Measurements from ENCODE around the gene MUSTN1. TPM values are rescaled to one million over a fixed set of nuclear protein-coding genes. Genes with fewer than 3 reads are reported as not detected.

MUSTN1 gene
- polyA plus RNA-seq, 3 donors = 0.29 to 13.7 TPM; not detected in 1

DNA sequence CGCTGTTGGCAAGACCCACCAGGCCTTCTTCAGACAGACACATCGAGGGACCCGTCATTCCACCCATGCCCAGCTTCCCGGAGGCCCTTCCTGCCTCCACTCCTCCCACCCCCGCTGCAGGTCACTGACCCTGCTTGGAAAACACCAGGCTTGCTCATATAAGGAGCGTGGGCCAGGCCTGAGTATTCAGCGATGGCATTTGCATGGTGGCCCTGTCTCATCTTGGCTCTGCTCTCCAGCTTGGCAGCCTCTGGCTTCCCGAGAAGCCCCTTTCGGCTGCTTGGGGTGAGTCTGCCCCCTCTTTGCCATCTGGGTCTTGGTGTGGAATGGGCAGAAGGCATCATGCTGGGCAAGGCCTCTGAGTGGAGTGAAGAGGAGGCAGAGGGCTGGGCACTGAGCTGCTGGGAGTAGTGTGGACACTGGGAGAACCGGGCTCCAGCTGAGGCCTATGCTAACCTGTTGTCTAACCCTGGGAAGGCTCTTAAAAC is 40.2 kb downstream of the MUSTN1 start, which contains the start of gene ITIH3:
Gene ITIH3, plus strand, starts transcription at position 185 of the 488 bp plus-strand sequence. Its CDS starts 8 bp downstream, at position 193.
- H3K36me3 ChIP-seq (replicated peaks in 1 of 2; ENCODE audit: control insufficient read depth in 1 of 2, insufficient read depth in 2 of 2, low read length in 2 of 2) = no peaks in the 10 kb centered on the region
- 89% methylated on average over 8 of the region's 10 CpGs for WGBS (ENCODE audit: insufficient coverage)
- no peak within 1 kb of the TSS for H3K4me2 ChIP-seq (replicated peaks; ENCODE audit: extremely low read depth, low read length, poor library complexity, severe bottlenecking)
- no peaks in the 10 kb centered on the region for H3K36me3 Mint-ChIP-seq
- H3K9me3 Mint-ChIP-seq = no peaks in the 10 kb centered on the region
- peaks cover 11% of the 10 kb centered on the region for H3K4me1 Mint-ChIP-seq
- no peaks in the 10 kb centered on the region for H4K20me1 ChIP-seq (ENCODE audit: insufficient read depth, low read length)
- no peak within 1 kb of the TSS for H3K4me3 ChIP-seq (replicated peaks in 1 of 3; ENCODE audit: low read depth in 2 of 3, low read length in 3 of 3)
- H3K27ac Mint-ChIP-seq = peak within 1 kb of the TSS in 1 of 7 donors; percentile 73
- H3K27me3 Mint-ChIP-seq (ENCODE audit: low read depth in 3 of 3) = peaks cover 2 to 4% (median 4%) of the 10 kb centered on the region in 3 donors
- peak within 1 kb of the TSS; percentile 37 for H2AFZ ChIP-seq (ENCODE audit: insufficient read depth, low read depth, low read length, poor library complexity, severe bottlenecking)
- TF ChIP-seq, protein P1, sequence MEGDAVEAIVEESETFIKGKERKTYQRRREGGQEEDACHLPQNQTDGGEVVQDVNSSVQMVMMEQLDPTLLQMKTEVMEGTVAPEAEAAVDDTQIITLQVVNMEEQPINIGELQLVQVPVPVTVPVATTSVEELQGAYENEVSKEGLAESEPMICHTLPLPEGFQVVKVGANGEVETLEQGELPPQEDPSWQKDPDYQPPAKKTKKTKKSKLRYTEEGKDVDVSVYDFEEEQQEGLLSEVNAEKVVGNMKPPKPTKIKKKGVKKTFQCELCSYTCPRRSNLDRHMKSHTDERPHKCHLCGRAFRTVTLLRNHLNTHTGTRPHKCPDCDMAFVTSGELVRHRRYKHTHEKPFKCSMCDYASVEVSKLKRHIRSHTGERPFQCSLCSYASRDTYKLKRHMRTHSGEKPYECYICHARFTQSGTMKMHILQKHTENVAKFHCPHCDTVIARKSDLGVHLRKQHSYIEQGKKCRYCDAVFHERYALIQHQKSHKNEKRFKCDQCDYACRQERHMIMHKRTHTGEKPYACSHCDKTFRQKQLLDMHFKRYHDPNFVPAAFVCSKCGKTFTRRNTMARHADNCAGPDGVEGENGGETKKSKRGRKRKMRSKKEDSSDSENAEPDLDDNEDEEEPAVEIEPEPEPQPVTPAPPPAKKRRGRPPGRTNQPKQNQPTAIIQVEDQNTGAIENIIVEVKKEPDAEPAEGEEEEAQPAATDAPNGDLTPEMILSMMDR (IDR thresholded peaks at IDR 0.05) = no peak
- peaks cover 10 to 13% of the 10 kb centered on the region in 2 donors for H3K4me1 ChIP-seq (ENCODE audit: control insufficient read depth in 1 of 2, insufficient read depth in 2 of 2, low read length in 2 of 2)
- H3K79me2 ChIP-seq (ENCODE audit: insufficient read depth, low read length) = no peaks in the 10 kb centered on the region
- H3K9ac ChIP-seq (ENCODE audit: insufficient read depth, low read length, poor library complexity, severe bottlenecking) = no peak within 1 kb of the TSS
- H3K9me3 ChIP-seq (replicated peaks in 1 of 2; ENCODE audit: control insufficient read depth in 1 of 2, insufficient read depth in 1 of 2, low read length in 2 of 2) = no peaks in the 10 kb centered on the region
- H3K4me3 Mint-ChIP-seq = no peak within 1 kb of the TSS
- H3K27me3 ChIP-seq (ENCODE audit: control insufficient read depth in 2 of 2, insufficient read depth in 2 of 2, low read length in 2 of 2) = no peaks in the 10 kb centered on the region
- no peak within 1 kb of the TSS for H3K27ac ChIP-seq (ENCODE audit: low read depth in 1 of 2, low read length in 2 of 2)
- DNase-seq = no peak
- intact Hi-C loops (cut with micrococcal nuclease) = no loop called here

DNA sequence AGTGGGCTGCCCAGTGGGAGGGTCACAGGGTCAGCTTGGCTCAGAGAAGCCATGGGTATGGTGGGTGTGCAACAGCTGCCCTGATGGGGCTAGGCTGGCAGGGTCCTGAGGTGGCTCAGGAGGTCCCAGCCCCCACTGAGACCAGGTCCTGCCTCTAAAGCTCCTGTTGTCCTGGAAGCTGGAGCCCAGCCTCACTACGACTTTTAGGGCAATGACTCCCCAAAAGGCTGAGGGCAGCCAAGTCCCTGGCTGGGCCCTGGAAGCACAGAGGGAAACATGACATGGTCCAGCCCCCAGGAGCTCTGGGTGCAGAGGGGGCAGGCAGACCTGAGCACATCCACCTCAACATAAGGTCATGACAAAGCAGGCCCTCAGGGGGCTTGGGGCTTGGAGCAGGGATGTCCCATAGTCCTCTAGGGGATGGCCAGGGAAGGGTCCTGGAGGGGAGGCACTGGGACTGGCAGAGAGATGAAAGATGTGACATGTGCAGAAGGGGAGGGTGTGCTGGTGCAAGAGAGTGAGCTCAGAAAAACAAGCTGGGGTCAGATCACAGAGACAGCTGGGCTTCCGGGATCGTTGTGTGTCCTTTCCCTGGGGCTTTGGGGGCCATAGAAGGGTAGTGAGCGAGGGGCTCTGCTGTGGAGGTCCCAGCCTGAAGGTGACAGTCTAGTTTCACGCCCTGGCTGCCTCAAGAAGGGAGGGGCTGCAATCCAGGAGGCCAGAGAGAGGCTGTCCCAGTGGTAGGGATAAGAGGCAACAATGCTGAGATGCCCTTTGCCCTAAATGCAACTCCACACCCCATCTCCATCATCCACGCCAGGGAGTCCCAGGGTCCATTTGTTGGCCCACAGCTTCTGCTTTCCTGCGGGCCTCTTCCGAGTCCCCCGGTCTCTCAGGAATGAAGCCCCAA is 40.9 kb downstream of the MUSTN1 start:
- H3K27ac Mint-ChIP-seq = peak overlapping the region in 2 of 7 donors; percentile 9 to 73
- no peak for DNase-seq
- H3K27me3 Mint-ChIP-seq (ENCODE audit: low read depth in 3 of 3) = peaks cover 4 to 7% (median 5%) of the 10 kb centered on the region in 3 donors
- Histone ChIP-seq H3K4me1 (ENCODE audit: control insufficient read depth in 1 of 2, insufficient read depth in 2 of 2, low read length in 2 of 2) (peaks cover 10 to 13% of the 10 kb centered on the region in 2 donors), H3K79me2 (ENCODE audit: insufficient read depth, low read length) (no peaks in the 10 kb centered on the region), H4K20me1 (ENCODE audit: insufficient read depth, low read length) (no peaks in the 10 kb centered on the region), H3K27me3 (ENCODE audit: control insufficient read depth in 2 of 2, insufficient read depth in 2 of 2, low read length in 2 of 2) (no peaks in the 10 kb centered on the region), H3K9ac (ENCODE audit: insufficient read depth, low read length, poor library complexity, severe bottlenecking) (no peak overlapping the region), H3K4me2 (replicated peaks; ENCODE audit: extremely low read depth, low read length, poor library complexity, severe bottlenecking) (no peak overlapping the region), H3K36me3 (replicated peaks in 1 of 2; ENCODE audit: control insufficient read depth in 1 of 2, insufficient read depth in 2 of 2, low read length in 2 of 2) (no peaks in the 10 kb centered on the region), H3K27ac (ENCODE audit: low read depth in 1 of 2, low read length in 2 of 2) (no peak overlapping the region), H3K4me3 (replicated peaks in 1 of 3; ENCODE audit: low read depth in 2 of 3, low read length in 3 of 3) (no peak overlapping the region), H3K9me3 (replicated peaks in 1 of 2; ENCODE audit: control insufficient read depth in 1 of 2, insufficient read depth in 1 of 2, low read length in 2 of 2) (no peaks in the 10 kb centered on the region), H2AFZ (ENCODE audit: insufficient read depth, low read depth, low read length, poor library complexity, severe bottlenecking) (peak overlapping the region; percentile 37)
- 81% methylated on average over 8 of the region's 9 CpGs for WGBS (ENCODE audit: insufficient coverage)
- H3K36me3 Mint-ChIP-seq = no peaks in the 10 kb centered on the region
- no peak overlapping the region for H3K4me3 Mint-ChIP-seq
- no peaks in the 10 kb centered on the region for H3K9me3 Mint-ChIP-seq
- H3K4me1 Mint-ChIP-seq = peaks cover 11% of the 10 kb centered on the region
- TF ChIP-seq, protein P1 (IDR thresholded peaks at IDR 0.05) = no peak
- intact Hi-C loops (cut with micrococcal nuclease) = no loop called here

All from CD14-positive monocyte (primary cell).